GM18867 (cell line): Measurements from ENCODE around the gene UBE2L3.
"Not testable (repeated sequence)": the region's sequence is repeated elsewhere in the genome, so short reads cannot be mapped to it uniquely, and the experiment has no call there.

ENCODE experiments used
- ATAC-seq: cut with Tn5 transposase; IDR thresholded peaks from one replicate; pipeline ENCODE4 v1.9.1; 2021; ENCODE audit warnings: mild to moderate bottlenecking, moderate library complexity; ENCODE audit not compliant: unreplicated experiment

UBE2L3 gene

GRCh38 chr22:21599053-21599893 is 31.8 kb downstream of the UBE2L3 start:
- ATAC-seq = no peak

DNA sequence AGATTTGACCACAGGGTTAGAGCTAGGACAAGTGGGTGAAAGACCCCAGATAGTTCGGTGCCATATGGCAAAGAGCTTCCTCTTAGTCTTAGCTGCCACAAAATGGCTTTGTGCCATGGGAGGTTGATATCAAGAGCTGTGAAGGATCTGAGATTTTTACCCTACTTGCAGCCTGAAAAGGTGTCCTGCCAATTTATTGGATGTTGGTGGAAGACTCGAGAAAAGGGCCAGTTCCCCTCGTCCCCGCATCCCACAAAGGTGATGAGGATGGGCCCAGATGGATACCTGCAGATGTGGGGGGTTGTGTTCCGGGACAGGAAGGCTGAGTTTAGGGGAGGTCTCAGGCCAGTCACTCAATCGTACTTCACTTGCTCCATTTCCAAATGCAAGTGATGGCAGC is 35.1 kb downstream of the UBE2L3 start:
- no peak for ATAC-seq

- no peak for ATAC-seq
These were observed 36.5 kb downstream of the UBE2L3 start for GRCh38 chr22:21603973-21604372.

- ATAC-seq = no peak
These were observed 38.5 kb downstream of the UBE2L3 start for GRCh38 chr22:21605887-21606564.

GRCh38 chr22:21606775-21607174 is 39.3 kb downstream of the UBE2L3 start:
- no peak for ATAC-seq

DNA sequence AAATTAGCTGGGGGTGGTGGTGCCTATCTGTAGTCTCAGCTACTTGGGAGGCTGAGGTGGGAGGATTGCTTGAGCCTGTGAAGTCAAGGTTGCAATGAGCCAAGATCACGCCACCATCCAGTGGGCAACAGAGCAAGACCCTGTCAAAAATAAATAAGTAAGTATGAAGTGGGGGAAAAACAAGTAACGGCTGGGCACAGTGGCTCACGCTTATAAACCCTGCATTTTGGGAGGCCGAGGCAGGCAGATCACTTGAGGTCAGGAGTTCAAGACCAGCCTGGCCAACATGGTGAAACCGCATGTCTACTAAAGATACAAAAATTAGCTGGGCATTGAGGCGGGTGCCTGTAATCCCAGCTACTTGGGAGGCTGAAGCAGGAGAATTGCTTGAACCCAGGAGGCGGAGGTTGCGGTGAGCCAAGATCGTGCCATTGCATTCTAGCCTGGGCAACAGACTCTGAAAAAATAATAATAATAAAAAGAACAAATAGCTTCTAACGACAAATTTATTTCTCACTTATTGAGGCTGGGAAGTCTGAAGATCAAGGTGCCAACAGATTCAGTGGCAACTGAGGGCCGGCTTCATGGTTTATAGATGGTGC is 42.1 kb downstream of the UBE2L3 start:
- ATAC-seq = not testable (repeated sequence)

DNA sequence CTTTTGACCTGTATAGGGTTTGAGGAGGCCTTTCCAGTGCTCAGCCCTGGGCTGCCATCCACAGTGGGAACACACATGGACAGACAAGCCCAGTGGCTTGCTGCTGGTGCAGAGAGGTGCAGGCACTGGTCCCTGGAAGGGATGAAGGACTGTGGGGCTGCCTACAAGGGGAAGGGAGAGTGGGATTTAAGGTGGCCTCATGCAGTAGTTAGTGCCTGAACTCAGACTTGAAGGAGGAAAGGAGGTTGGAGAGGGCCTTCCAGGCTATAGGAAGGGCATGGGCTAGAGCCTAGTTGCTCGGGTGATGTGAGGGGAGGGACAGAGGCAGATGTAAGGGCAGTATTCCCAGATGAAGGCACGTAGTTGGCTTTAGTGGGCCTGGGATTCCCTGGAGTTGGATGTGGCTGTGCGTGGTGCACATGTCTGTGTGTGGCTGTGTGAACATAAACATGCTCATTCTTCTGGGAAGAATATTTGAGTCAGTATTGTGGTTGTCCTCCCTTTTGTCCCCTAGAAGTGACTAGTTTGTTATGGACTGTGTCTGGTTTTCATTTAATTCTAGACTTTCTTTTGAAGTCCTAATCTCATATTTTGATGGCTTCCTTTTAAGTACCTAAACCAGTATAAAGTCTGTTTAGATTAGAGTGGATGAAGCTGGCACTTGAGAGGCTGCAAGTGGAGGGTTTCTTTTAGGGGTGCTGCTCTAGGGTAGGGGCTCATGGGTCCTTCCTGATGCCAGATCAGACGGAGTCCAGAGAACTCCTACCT is 43.9 kb downstream of the UBE2L3 start:
- ATAC-seq = no peak

DNA sequence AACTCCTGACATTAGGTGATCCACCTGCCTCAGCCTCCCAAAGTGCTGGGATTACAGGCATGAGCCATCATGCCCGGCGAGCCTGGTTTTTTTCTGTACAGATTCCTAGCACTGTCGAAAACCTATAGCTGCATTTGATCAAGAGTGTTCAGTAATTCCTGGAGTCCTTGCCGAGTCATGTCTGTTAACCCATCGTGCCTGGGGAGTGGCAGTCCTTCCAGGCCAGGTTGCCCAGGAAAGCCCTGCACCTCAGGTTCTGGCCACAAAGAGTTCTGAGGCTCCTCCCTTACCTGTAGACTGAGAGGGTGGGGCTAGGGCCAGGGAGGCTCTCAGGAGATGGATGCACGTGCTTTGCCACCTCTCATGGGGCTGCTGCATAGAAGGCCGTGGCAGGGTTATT is 45.3 kb downstream of the UBE2L3 start:
- no peak for ATAC-seq

GRCh38 chr22:21613553-21614233 is 46.2 kb downstream of the UBE2L3 start:
- ATAC-seq = no peak

DNA sequence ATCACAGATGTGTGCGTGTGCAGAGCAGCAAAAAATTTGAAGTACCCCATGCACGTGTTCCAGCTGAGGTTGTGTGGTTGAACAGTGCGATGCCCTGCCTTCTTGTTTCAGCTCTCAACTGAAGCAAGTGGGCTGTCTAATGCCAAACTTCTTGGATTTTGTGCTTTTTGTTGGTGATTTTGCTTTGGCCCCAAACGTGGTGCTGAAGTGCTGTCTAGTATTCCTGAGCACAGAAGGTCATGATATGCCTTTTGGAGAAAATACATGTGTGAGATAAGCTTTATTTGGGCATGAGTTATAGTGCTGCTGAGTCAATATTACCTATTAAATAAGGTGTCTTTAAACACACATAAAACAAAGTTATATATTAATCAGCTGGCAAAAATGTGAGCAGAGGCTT is 48.2 kb downstream of the UBE2L3 start:
- ATAC-seq = no peak

DNA sequence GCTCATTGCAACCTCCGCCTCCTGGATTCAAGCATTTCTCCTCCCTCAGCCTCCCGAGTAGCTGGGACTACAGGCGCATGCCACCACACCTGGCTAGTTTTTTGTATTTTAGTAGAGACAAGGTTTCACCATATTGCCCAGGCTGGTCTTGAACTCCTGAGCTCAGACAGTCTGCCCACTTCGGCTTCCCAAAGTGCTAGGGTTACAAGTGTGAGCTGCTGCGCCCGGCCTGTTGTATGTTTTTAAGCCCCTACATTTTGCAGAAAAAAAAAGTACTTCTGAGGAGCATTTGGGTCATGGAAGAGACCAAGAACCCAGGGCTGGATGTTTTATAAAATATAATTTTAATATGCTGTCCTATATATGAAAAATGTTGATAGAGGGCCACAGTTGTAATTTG is 49.8 kb downstream of the UBE2L3 start:
- not testable (repeated sequence) for ATAC-seq

- no peak for ATAC-seq
These were observed 53.5 kb downstream of the UBE2L3 start for GRCh38 chr22:21621025-21621424.

DNA sequence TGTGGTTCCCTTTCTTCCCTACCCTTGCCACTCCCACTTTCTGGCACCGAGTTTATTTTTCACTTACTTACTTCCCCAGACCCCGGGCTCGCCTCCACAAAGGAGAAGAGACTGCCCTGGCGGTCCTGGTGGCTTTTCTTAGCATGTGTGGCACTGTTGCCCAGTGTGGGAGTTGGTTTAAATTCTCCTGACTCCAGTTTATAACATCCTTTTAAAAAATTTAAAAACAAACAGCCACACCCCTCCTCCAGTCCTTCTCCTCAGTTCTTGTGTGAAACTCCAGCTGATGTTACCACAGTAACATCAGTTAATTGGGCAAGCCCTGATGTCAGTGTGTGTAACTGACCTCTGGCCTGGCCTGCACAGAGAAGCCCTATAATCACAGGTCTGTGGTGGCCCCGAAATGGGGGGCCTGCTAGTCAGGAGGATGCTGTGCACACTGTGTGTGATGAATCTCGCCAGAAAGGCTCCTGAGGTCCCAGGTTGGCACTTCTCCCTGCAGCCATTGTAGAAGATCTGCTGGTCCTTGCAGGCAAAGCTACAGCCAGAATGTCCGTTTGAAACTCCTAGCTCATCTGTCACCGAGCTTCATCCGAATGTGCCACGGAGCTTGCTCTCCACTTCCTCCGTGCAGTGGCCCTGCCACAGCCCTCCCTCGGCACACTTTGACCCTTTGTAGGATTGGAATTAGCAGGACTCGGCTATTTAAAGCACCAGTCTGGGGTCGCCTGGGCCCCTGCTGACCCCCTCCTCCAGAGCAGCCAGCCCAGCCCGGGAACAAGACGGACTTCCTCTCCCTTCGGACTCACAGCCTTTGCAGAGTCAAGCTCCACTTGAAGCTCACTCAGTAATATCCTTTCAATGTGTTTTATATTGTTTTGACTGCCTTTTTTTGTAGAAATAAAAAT is 54.8 kb downstream of the UBE2L3 start:
- ATAC-seq = no peak

DNA sequence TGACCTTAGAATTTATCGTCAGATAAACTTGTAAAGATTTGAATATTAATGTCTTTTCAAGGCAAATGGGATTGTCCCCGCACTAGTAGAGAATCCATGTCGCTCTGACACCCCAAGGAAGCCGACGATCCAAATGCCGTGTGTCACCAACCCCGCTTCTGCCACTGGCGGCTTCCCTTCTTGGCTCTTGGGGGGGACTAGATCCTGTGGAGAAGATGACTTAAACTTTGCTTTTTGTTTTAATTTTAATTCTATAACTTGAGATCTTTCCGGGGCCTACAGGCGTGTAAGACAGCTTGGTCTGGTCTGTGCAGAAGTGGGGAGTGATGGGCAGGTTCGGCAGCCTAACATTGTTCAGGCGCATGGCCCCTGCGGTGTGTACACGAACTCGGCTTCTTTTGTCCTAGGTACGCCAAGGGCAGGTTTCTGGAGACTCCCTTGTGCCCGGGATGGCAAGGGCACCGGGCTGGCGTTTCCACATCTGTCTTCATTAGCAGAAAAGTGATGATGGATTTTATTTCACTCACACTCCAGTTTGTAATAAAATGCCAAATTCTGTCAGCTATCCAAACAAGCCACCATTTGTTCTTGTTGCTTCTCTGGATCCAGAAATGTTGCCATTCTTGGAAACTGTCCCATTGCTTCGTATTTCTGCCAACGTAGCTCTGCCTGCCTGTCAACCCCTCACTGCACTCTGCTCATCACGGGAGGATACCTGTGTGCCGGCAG is 55.6 kb downstream of the UBE2L3 start:
- no peak for ATAC-seq

- no peak for ATAC-seq
These were observed 56.1 kb downstream of the UBE2L3 start for GRCh38 chr22:21623648-21623970.

- no peak for ATAC-seq
These were observed 56.8 kb downstream of the UBE2L3 start for GRCh38 chr22:21624120-21624879.

DNA sequence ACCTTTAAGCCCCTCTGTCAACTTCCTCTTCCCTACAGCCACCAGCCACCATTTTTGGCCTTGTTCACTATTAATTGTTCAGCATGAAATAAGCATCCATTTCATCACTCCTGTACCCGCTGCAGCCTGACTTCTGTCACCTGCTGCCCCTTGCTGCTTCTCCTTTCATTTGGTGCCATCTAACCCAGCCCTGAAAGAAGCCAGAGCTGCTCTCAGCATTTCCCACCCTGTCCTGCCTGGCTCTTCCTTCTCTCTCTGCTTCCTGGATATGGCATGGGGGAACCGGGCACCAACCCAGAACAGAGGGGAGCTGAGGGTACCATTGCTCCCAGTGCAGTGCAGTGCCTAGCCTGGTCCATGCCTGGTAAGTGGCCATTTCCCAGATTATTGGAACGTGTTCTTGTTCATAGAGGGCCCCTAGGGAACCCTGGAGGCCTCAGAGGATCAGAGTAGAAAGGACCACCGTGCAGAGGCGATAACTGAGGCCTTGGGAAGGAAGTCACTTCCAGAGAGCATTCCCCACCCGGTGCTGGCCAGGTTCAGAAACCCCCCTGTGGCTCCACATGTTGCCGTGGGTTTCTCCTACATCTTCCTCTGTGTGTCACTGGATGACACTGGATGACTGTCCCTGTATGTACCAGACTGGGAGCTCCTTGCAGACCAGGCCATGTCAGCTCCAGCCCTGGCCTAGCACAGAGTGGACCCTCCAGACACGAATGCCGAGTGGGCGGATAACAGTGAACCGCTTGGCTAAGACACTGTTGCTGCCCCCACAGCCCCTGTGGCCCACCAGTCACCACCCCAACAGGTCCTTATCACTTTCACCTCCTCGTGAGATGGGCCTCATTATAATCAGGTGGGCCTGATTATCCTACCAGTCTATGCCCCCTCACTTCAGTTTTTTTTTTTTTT is 57.6 kb downstream of the UBE2L3 start:
- ATAC-seq = no peak
